SK-N-SH treated with all-trans-retinoic acid at 6 μM for 48 hours (cell line): ENCODE results near the gene PMM2.
"Not testable (repeated sequence)": the region's sequence is repeated elsewhere in the genome, so short reads cannot be mapped to it uniquely, and the experiment has no call there.

Experiments used
- CSDC2 ChIP-seq: fragments of 250-450 bp; sonication (Bioruptor Pico); IDR thresholded peaks from 2 replicates; pipeline ENCODE4 v1.5.0; 2020; ENCODE audit warnings: mild to moderate bottlenecking, moderate library complexity
- ISL1 ChIP-seq: fragments of 250-450 bp; sonication (Bioruptor Pico); IDR thresholded peaks from 2 replicates; pipeline ENCODE4 v2.1.2; 2022; ENCODE audit warnings: mild to moderate bottlenecking, moderate library complexity
- OSR1 ChIP-seq: fragments of 250-450 bp; sonication (Bioruptor Pico); IDR thresholded peaks from 2 replicates; pipeline ENCODE4 v1.8.0; 2022; ENCODE audit warnings: moderate library complexity, mild to moderate bottlenecking, inconsistent platforms
- RARB ChIP-seq: fragments of 250-450 bp; sonication (Bioruptor Pico); IDR thresholded peaks from 2 replicates; pipeline ENCODE4 v1.8.0; 2021; ENCODE audit warnings: mild to moderate bottlenecking, moderate library complexity
- TCF4 ChIP-seq: fragments of 250-450 bp; sonication (Bioruptor Pico); IDR thresholded peaks from 2 replicates; pipeline ENCODE4 v1.8.0; 2021; ENCODE audit warnings: mild to moderate bottlenecking, moderate library complexity, borderline replicate concordance
- TOX ChIP-seq: fragments of 250-450 bp; sonication (Bioruptor Pico); IDR thresholded peaks from 2 replicates; pipeline ENCODE4 v1.8.0; 2021; ENCODE audit warnings: mild to moderate bottlenecking, moderate library complexity, borderline replicate concordance
- ZC3H10 ChIP-seq: fragments of 250-450 bp; sonication (Bioruptor Pico); IDR thresholded peaks from 2 replicates; pipeline ENCODE4 v1.5.1; 2021; ENCODE audit warnings: mild to moderate bottlenecking, moderate library complexity
- ZFP3 ChIP-seq: fragments of 250-450 bp; sonication (Bioruptor Pico); IDR thresholded peaks from 2 replicates; pipeline ENCODE4 v1.5.0; 2020; ENCODE audit warnings: mild to moderate bottlenecking, moderate library complexity
- ZFP30 ChIP-seq: fragments of 450-650 bp; formaldehyde crosslinking; IDR thresholded peaks from 2 replicates; pipeline ENCODE4 v1.5.0; 2022; ENCODE audit warnings: mild to moderate bottlenecking, moderate library complexity
- TF ChIP-seq, protein P1 (sequence below): fragments of 250-450 bp; sonication (Bioruptor Pico); IDR thresholded peaks from 2 replicates; pipeline ENCODE4 v1.5.1; 2020; ENCODE audit warnings: low read depth, mild to moderate bottlenecking, moderate library complexity
- TF ChIP-seq, protein P2 (sequence below): fragments of 250-450 bp; sonication (Bioruptor Pico); IDR thresholded peaks from 2 replicates; pipeline ENCODE4 v1.8.0; 2020; ENCODE audit warnings: mild to moderate bottlenecking, moderate library complexity, borderline replicate concordance
- TF ChIP-seq, protein P3 (sequence below): fragments of 250-450 bp; sonication (Bioruptor Pico); IDR thresholded peaks from 2 replicates; pipeline ENCODE4 v1.8.0; 2021; ENCODE audit warnings: low read depth, mild to moderate bottlenecking, moderate library complexity, borderline replicate concordance

DNA sequence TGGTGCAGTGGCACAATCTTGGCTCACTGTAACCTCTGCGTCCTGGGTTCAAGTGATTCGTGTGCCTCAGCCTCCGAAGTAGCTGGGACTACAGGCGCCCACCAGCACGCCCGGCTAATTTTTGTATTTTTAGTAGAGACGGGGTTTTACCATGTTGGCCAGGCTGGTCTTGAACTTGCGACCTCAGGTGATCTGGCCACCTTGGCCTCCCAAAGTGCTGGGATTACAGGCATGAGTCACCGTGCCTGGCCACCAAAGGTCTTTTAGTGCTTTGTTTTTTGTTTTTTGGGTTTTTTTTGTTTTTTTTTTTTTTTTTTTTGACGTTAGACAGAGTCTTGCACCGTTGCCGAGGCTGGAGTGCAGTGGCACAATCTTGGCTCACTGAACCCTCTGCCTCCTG is 6.1 kb downstream of the PMM2 start:
- not testable (repeated sequence) for TF ChIP-seq OSR1 (CRISPR knock-in tag); RARB (CRISPR knock-in tag); TOX; TCF4 (CRISPR knock-in tag); CSDC2 (CRISPR knock-in tag); ZC3H10; ZFP3 (CRISPR knock-in tag); ISL1 (CRISPR knock-in tag); ZFP30 (CRISPR knock-in tag)
- TF ChIP-seq, protein P1, sequence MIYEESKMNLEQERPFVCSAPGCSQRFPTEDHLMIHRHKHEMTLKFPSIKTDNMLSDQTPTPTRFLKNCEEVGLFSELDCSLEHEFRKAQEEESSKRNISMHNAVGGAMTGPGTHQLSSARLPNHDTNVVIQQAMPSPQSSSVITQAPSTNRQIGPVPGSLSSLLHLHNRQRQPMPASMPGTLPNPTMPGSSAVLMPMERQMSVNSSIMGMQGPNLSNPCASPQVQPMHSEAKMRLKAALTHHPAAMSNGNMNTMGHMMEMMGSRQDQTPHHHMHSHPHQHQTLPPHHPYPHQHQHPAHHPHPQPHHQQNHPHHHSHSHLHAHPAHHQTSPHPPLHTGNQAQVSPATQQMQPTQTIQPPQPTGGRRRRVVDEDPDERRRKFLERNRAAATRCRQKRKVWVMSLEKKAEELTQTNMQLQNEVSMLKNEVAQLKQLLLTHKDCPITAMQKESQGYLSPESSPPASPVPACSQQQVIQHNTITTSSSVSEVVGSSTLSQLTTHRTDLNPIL (CRISPR knock-in tag) = not testable (repeated sequence)
- TF ChIP-seq, protein P2, sequence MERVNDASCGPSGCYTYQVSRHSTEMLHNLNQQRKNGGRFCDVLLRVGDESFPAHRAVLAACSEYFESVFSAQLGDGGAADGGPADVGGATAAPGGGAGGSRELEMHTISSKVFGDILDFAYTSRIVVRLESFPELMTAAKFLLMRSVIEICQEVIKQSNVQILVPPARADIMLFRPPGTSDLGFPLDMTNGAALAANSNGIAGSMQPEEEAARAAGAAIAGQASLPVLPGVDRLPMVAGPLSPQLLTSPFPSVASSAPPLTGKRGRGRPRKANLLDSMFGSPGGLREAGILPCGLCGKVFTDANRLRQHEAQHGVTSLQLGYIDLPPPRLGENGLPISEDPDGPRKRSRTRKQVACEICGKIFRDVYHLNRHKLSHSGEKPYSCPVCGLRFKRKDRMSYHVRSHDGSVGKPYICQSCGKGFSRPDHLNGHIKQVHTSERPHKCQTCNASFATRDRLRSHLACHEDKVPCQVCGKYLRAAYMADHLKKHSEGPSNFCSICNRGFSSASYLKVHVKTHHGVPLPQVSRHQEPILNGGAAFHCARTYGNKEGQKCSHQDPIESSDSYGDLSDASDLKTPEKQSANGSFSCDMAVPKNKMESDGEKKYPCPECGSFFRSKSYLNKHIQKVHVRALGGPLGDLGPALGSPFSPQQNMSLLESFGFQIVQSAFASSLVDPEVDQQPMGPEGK (CRISPR knock-in tag) = not testable (repeated sequence)
- TF ChIP-seq, protein P3, sequence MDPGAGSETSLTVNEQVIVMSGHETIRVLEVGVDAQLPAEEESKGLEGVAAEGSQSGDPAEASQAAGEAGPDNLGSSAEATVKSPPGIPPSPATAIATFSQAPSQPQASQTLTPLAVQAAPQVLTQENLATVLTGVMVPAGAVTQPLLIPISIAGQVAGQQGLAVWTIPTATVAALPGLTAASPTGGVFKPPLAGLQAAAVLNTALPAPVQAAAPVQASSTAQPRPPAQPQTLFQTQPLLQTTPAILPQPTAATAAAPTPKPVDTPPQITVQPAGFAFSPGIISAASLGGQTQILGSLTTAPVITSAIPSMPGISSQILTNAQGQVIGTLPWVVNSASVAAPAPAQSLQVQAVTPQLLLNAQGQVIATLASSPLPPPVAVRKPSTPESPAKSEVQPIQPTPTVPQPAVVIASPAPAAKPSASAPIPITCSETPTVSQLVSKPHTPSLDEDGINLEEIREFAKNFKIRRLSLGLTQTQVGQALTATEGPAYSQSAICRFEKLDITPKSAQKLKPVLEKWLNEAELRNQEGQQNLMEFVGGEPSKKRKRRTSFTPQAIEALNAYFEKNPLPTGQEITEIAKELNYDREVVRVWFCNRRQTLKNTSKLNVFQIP (CRISPR knock-in tag) = not testable (repeated sequence)
